Thyroid gland (tissue), 4 donors: ENCODE results near the gene TMIE.

Experiments
- CTCF ChIP-seq, 6 experiments: fragments of 200-600 bp in 3 of 6; fragments of 450-650 bp in 3 of 6; sonication (generic) in 3 of 6; IDR thresholded peaks; one replicate each; pipeline ENCODE4 v1.5.1; 2016 to 2019; ENCODE audit warnings: antibody characterized with exemption in 6 of 6, mild to moderate bottlenecking in 2 of 6, inconsistent platforms in 1 of 6, moderate library complexity in 1 of 6
- POLR2A ChIP-seq, 2 donors: fragments of 450-650 bp; IDR thresholded peaks; one replicate each; pipeline ENCODE4 v1.6.1; 2017; ENCODE audit warnings: antibody characterized with exemption in 2 of 2, mild to moderate bottlenecking in 2 of 2, moderate library complexity in 1 of 2

GRCh38 chr3:46668116-46668515 lies 33.1 kb upstream of the TMIE start:
- no peak for TF ChIP-seq POLR2A (IDR thresholded peaks at IDR 0.05)
- no peak for TF ChIP-seq CTCF (IDR thresholded peaks at IDR 0.05)
